H1 (cell line): Measurements from ENCODE around the gene LRRC27. TPM values are rescaled to one million over a fixed set of nuclear protein-coding genes. Genes with fewer than 3 reads are reported as not detected.

Experiments used
- CTCF ChIA-PET: fragments of 300-600 bp; sonication (Branson Sonifier 250); formaldehyde crosslinking; loops from one replicate; lab custom pipeline; 2021; ENCODE audit not compliant: partially characterized antibody; lab: Charles Lee
- POLR2A ChIA-PET: fragments of 300-600 bp; sonication (Branson Sonifier 250); formaldehyde crosslinking; loops from one replicate; lab custom pipeline; 2021; ENCODE audit warnings: inconsistent platforms; ENCODE audit not compliant: partially characterized antibody; lab: Charles Lee
- DNase-seq, 2 experiments: peaks; one replicate each; pipeline versions ENCODE4 v3.0.0 to v3.0.0-alpha.2; 2010 to 2022; ENCODE audit warnings: low spot score in 2 of 2, low read depth in 1 of 2, mixed read lengths in 1 of 2
- FAIRE-seq: peaks from 2 replicates; lab custom pipeline; 2011; peaks lifted over from hg19 to GRCh38; lab: Jason Lieb, UNC
- H2AFZ ChIP-seq: 2 replicates; pipeline ENCODE4 v1.8.1; 2012; ENCODE audit warnings: low read length, inconsistent platforms
- H2AK5ac ChIP-seq: 2 replicates; pipeline ENCODE4 v1.6.1; 2013; ENCODE audit warnings: low read depth, low read length
- H2BK120ac ChIP-seq: replicated peaks from 2 replicates; pipeline ENCODE3; 2013; ENCODE audit warnings: low read depth, low read length, inconsistent platforms
- H2BK12ac ChIP-seq: 2 replicates; pipeline ENCODE4 v1.6.1; 2013; ENCODE audit warnings: low read depth, low read length
- H2BK15ac ChIP-seq: 2 replicates; pipeline ENCODE4 v1.6.1; 2013; ENCODE audit warnings: low read length
- H2BK20ac ChIP-seq: 2 replicates; pipeline ENCODE4 v1.6.1; 2013; ENCODE audit warnings: low read length
- H2BK5ac ChIP-seq: 2 replicates; pipeline ENCODE4 v1.6.1; 2013; ENCODE audit warnings: low read depth, low read length
- H3K14ac ChIP-seq: 2 replicates; pipeline ENCODE4 v1.6.1; 2013; ENCODE audit warnings: inconsistent platforms; ENCODE audit not compliant: insufficient read length
- H3K18ac ChIP-seq: 2 replicates; pipeline ENCODE4 v1.6.1; 2013; ENCODE audit warnings: low read length; ENCODE audit errors: extremely low read depth
- H3K23ac ChIP-seq: 2 replicates; pipeline ENCODE4 v1.6.1; 2013; ENCODE audit warnings: inconsistent platforms; ENCODE audit not compliant: insufficient read length
- H3K23me2 ChIP-seq: 2 replicates; pipeline ENCODE4 v1.6.1; 2013; ENCODE audit warnings: low read depth, low read length
- H3K27ac ChIP-seq: 2 replicates; pipeline ENCODE4 v1.6.1; 2011; ENCODE audit warnings: low read depth, low read length, inconsistent platforms
- H3K27me3 ChIP-seq, 4 experiments: replicated peaks in 1 of 4; 1 replicate in 1 of 4; 2 replicates in 3 of 4; pipeline versions ENCODE4 v1.6.1 to v1.8.1; 2011 to 2013; ENCODE audit warnings: low read length in 3 of 4, mild to moderate bottlenecking in 3 of 4, inconsistent platforms in 2 of 4, mixed read lengths in 2 of 4, moderate library complexity in 1 of 4; ENCODE audit not compliant: control insufficient read depth in 3 of 4, insufficient read depth in 3 of 4; ENCODE audit errors: extremely low read depth in 1 of 4
- H3K36me3 ChIP-seq, 4 experiments: 2 replicates each; pipeline versions ENCODE4 v1.6.1 to v1.8.1; 2011 to 2013; ENCODE audit warnings: mild to moderate bottlenecking in 4 of 4, low read length in 3 of 4, moderate library complexity in 2 of 4, control low read depth in 1 of 4, inconsistent platforms in 1 of 4; ENCODE audit not compliant: insufficient read depth in 4 of 4, control insufficient read depth in 2 of 4
- H3K4ac ChIP-seq: replicated peaks from 2 replicates; pipeline ENCODE3; 2013; ENCODE audit warnings: low read length, low read depth, mixed read lengths, inconsistent platforms; ENCODE audit not compliant: insufficient read length
- H3K4me1 ChIP-seq, 4 experiments: replicated peaks in 1 of 4; 1 replicate in 1 of 4; 2 replicates in 3 of 4; pipeline versions ENCODE4 v1.6.1 to v1.8.1; 2011 to 2013; ENCODE audit warnings: low read length in 3 of 4, inconsistent platforms in 2 of 4, mixed read lengths in 1 of 4; ENCODE audit not compliant: insufficient read depth in 4 of 4, control insufficient read depth in 3 of 4
- H3K4me2 ChIP-seq, 2 experiments: 2 replicates each; pipeline versions ENCODE4 v1.6.1 to v1.8.1; 2011 to 2013; ENCODE audit warnings: low read depth in 2 of 2, low read length in 2 of 2, control low read depth in 1 of 2, inconsistent platforms in 1 of 2, mild to moderate bottlenecking in 1 of 2; ENCODE audit not compliant: insufficient read depth in 1 of 2
- H3K4me3 ChIP-seq, 4 experiments: fragments of 200-600, 300-600 bp in 1 of 4; sonication (generic), shearing (Covaris generic), sonication (Bioruptor Twin) in 1 of 4; 2 replicates each; pipeline versions ENCODE4 v1.5.1 to v1.8.1; 2011 to 2016; ENCODE audit warnings: low read length in 4 of 4, low read depth in 3 of 4, control low read depth in 2 of 4, inconsistent platforms in 2 of 4, mild to moderate bottlenecking in 2 of 4, mixed read lengths in 1 of 4, moderate library complexity in 1 of 4; ENCODE audit not compliant: insufficient read depth in 2 of 4; ENCODE audit errors: extremely low read depth in 1 of 4
- H3K56ac ChIP-seq: replicated peaks from 2 replicates; pipeline ENCODE3; 2013; ENCODE audit warnings: low read depth, mild to moderate bottlenecking, mixed read lengths, low read length, inconsistent platforms; ENCODE audit not compliant: insufficient read length
- H3K79me1 ChIP-seq: 2 replicates; pipeline ENCODE4 v1.6.1; 2013; ENCODE audit warnings: low read depth, low read length, control low read depth
- H3K79me2 ChIP-seq, 2 experiments: 2 replicates each; pipeline versions ENCODE4 v1.6.1 to v1.8.1; 2012 to 2013; ENCODE audit warnings: low read length in 2 of 2, mild to moderate bottlenecking in 2 of 2, inconsistent platforms in 1 of 2; ENCODE audit not compliant: insufficient read depth in 2 of 2, control insufficient read depth in 1 of 2
- H3K9ac ChIP-seq, 4 experiments: replicated peaks in 1 of 4; 1 replicate in 1 of 4; 2 replicates in 3 of 4; pipeline versions ENCODE4 v1.6.1 to v1.8.1; 2011 to 2013; ENCODE audit warnings: low read depth in 3 of 4, low read length in 3 of 4, control low read depth in 2 of 4, mild to moderate bottlenecking in 2 of 4, moderate library complexity in 2 of 4, inconsistent platforms in 1 of 4; ENCODE audit errors: extremely low read depth in 1 of 4
- H3K9me3 ChIP-seq, 2 experiments: 2 replicates each; pipeline versions ENCODE4 v1.6.1 to v1.8.1; 2012 to 2013; ENCODE audit warnings: mild to moderate bottlenecking in 2 of 2, moderate library complexity in 2 of 2, control low read depth in 1 of 2, inconsistent platforms in 1 of 2, low read depth in 1 of 2, low read length in 1 of 2, mixed read lengths in 1 of 2; ENCODE audit not compliant: insufficient read depth in 2 of 2
- H4K20me1 ChIP-seq, 2 experiments: replicated peaks in 1 of 2; 2 replicates each; pipeline versions ENCODE3 to v1.8.1; 2011 to 2013; ENCODE audit warnings: inconsistent platforms in 2 of 2, low read length in 2 of 2, mild to moderate bottlenecking in 1 of 2; ENCODE audit not compliant: insufficient read depth in 2 of 2, control insufficient read depth in 1 of 2
- H4K5ac ChIP-seq: 2 replicates; pipeline ENCODE4 v1.6.1; 2013; ENCODE audit warnings: low read length, low read depth, mixed read lengths, inconsistent platforms; ENCODE audit not compliant: insufficient read length
- H4K8ac ChIP-seq: 2 replicates; pipeline ENCODE4 v1.8.0; 2013; ENCODE audit warnings: mild to moderate bottlenecking, moderate library complexity, low read length, inconsistent platforms; ENCODE audit not compliant: insufficient read depth; ENCODE audit errors: extremely low read depth
- H4K91ac ChIP-seq: replicated peaks from 2 replicates; pipeline ENCODE3; 2013; ENCODE audit warnings: low read length, mixed read lengths, inconsistent platforms; ENCODE audit not compliant: insufficient read length
- ASH2L ChIP-seq: fragments of 200-600, 300-600 bp; sonication (generic); IDR thresholded peaks from one replicate; pipeline ENCODE4 v1.7.1; 2017; ENCODE audit warnings: low read length
- CBX8 ChIP-seq: fragments of 300-800, 300-1000 bp; sonication (generic); IDR thresholded peaks from 2 replicates; pipeline ENCODE4 v1.7.1; 2016; ENCODE audit warnings: low read depth, low read length, borderline replicate concordance
- CHD1 ChIP-seq: IDR thresholded peaks from 2 replicates; pipeline ENCODE4 v1.6.1; 2012; ENCODE audit warnings: low read depth, low read length, improper control_type of control experiment
- CTBP2 ChIP-seq: IDR thresholded peaks from 2 replicates; pipeline ENCODE4 v1.7.0; 2011; ENCODE audit warnings: borderline replicate concordance, mild to moderate bottlenecking, moderate library complexity, mixed read lengths, low read length; ENCODE audit not compliant: insufficient read depth, insufficient read length
- GTF2F1 ChIP-seq: IDR thresholded peaks from 2 replicates; pipeline ENCODE4 v1.6.1; 2012; ENCODE audit warnings: low read depth, low read length, improper control_type of control experiment, borderline replicate concordance
- RBBP5 ChIP-seq: IDR thresholded peaks from 2 replicates; pipeline ENCODE4 v1.7.1; 2012; ENCODE audit warnings: low read depth, mild to moderate bottlenecking, inconsistent platforms, low read length, moderate library complexity, borderline replicate concordance
- RXRA ChIP-seq: IDR thresholded peaks from 2 replicates; pipeline ENCODE4 v1.6.1; 2011; ENCODE audit warnings: low read depth, mild to moderate bottlenecking, low read length, moderate library complexity; ENCODE audit not compliant: insufficient read depth
- SIN3A ChIP-seq, 2 experiments: IDR thresholded peaks in 1 of 2; conservative IDR thresholded peaks in 1 of 2; 2 replicates each; pipeline ENCODE4 v1.6.1; 2011 to 2012; ENCODE audit warnings: low read length in 2 of 2, improper control_type of control experiment in 1 of 2, low read depth in 1 of 2, mild to moderate bottlenecking in 1 of 2
- SIX5 ChIP-seq: IDR thresholded peaks from 2 replicates; pipeline ENCODE4 v1.6.1; 2011; ENCODE audit warnings: mild to moderate bottlenecking, low read depth, low read length
- SRF ChIP-seq: IDR thresholded peaks from 2 replicates; pipeline ENCODE4 v1.6.1; 2011; ENCODE audit warnings: mild to moderate bottlenecking, low read depth, low read length, moderate library complexity
- TAF7 ChIP-seq: optimal IDR thresholded peaks from 2 replicates; pipeline ENCODE3; 2011; ENCODE audit warnings: low read depth, mild to moderate bottlenecking, inconsistent platforms, low read length, moderate library complexity, borderline replicate concordance
- WGBS, 2 experiments: shearing (Covaris generic) in 1 of 2; methylation state at CpG; one replicate each; pipeline versions ENCODE4 v1.1.6 to v1.1.7; 2013 to 2015; ENCODE audit warnings: low lambda C conversion rate in 2 of 2, mixed read lengths in 2 of 2, inconsistent platforms in 1 of 2, low coverage in 1 of 2, missing lambda C conversion rate in 1 of 2; ENCODE audit not compliant: insufficient replicate concordance in 2 of 2, insufficient coverage in 1 of 2, insufficient read length in 1 of 2; ENCODE audit errors: extremely low coverage in 1 of 2, missing lambda C conversion rate in 1 of 2; 5-methylcytosine and 5-hydroxymethylcytosine counted together
- polyA plus RNA-seq, 7 experiments: library from polyadenylated mRNA; depleted of rRNA in 3 of 7; stranded (reverse) in 5 of 7; unstranded in 2 of 7; fragments of >200 nt in 5 of 7; fragments of 200-250 nt in 2 of 7; gene quantifications; 1 replicate in 5 of 7; 2 replicates in 1 of 7; 4 replicates in 1 of 7; pipeline versions ENCODE4 v1.2.1 to v1.2.3, GENCODE V29; 2011 to 2013; ENCODE audit warnings: missing spikeins in 2 of 7, mixed read lengths in 2 of 7
- total RNA-seq: library from RNA; stranded (reverse); fragmentation: NEBNext Ultra II Directional; extraction: Animal tissue kit (Norgen Biotek cat#: 25700); gene quantifications from 2 replicates; pipeline ENCODE4 v1.2.1, GENCODE V29; 2021

The LRRC27 gene
- total and polyA plus RNA-seq, 2 of the 8 experiments (the other 6 are each of a cell fraction or from before 2014, with no cell fraction given) = 1.2 to 3.8 TPM

DNA sequence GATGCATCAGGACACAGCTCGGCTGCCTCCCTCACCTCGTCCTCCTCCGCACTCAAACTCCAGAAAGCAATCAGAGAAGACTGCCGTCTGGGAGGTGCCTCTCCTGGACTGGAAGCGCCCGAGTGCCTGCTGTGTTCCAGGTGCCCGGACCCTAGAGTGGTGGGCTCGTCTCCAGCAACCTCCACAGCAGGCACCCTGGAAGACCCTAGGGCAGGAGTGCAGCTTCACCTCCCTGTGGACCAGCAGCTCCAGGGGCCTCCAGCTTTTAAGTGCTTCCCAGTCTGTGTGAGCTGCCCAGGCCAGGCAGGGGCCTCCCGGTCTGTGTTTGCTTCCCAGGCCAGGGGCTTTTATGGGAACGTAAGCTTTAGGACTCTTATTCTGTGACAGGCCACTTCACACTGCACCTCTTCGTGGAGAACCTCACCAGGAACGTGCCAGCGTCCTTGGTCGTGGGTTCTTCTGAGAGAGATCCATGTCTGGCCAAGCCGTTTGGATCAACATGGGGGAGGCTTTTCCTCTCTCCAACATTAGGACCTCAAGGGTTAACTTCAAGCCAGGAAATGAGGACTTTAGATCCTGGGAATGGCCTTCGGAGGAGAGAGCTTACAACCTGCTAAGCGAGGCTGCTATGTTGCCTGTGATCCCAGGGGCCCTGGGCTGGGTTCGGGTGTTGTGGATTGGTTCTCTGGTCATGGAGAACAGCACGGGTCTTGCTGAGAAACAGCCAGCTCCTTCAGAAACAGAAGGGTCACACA is 59.1 kb downstream of the LRRC27 start:
- CTCF ChIA-PET = interaction anchor here (0.9 to 2.9 kb wide), 8 partner anchors 8 to 68 kb away, joined by 3 to 8 read pairs (median 4); no protein-coding TSS in a partner anchor

More for the DNA sequence above, 59.1 kb downstream of the LRRC27 start:
- no peak overlapping the region for H3K4me3 ChIP-seq
- no peak overlapping the region for H2BK5ac ChIP-seq
- 87% methylated on average over 18 of the region's 19 CpGs; no CpG with 5 or more reads in 1 of the 2 experiments for WGBS, 2 experiments
- H3K23me2 ChIP-seq = peaks cover 8% of the 10 kb centered on the region; the same call in 1 of the 2 replicates
- H2BK15ac ChIP-seq = no peak overlapping the region
- H2BK12ac ChIP-seq = no peak overlapping the region
- no peaks in the 10 kb centered on the region for H3K79me2 ChIP-seq
- no peak overlapping the region for H3K4ac ChIP-seq
- H3K27ac ChIP-seq = no peak overlapping the region; the same call in 1 of the 2 replicates
- no peak overlapping the region; the same call in 1 of the 2 replicates for H2AK5ac ChIP-seq
- H3K79me1 ChIP-seq = no peaks in the 10 kb centered on the region
- TF ChIP-seq RBBP5 (no peak), SIN3A (conservative IDR thresholded peaks at IDR 0.05 in 1 of 2, IDR thresholded peaks at IDR 0.05 in 1 of 2; ENCODE audit: low read depth in 1 of 2, low read length in 2 of 2) (no peak), RXRA (no peak), SRF (no peak), CHD1 (no peak), ASH2L (no peak), SIX5 (no peak), CBX8 (no peak), TAF7 (no peak), GTF2F1 (no peak), CTBP2 (no peak)
- no peak overlapping the region; the same call in 1 of the 2 replicates for H3K18ac ChIP-seq
- H4K5ac ChIP-seq = no peak overlapping the region
- FAIRE-seq (no peak), DNase-seq (no peak)
- H3K36me3 ChIP-seq = no peaks in the 10 kb centered on the region
- H3K9me3 ChIP-seq = no peaks in the 10 kb centered on the region
- POLR2A ChIA-PET = interaction anchor here (0.9 to 1.0 kb wide), 2 partner anchors 12 to 27 kb away, joined by 4 read pairs; no protein-coding TSS in a partner anchor
- H3K27me3 ChIP-seq = no peaks in the 10 kb centered on the region
- no peak overlapping the region for H3K23ac ChIP-seq
- H3K4me1 ChIP-seq = peaks cover 0 to 18% (median 13%) of the 10 kb centered on the region in 4 experiments; a peak in 6 of 7 replicates
- no peak overlapping the region for H3K14ac ChIP-seq
- H2AFZ ChIP-seq = no peak overlapping the region
- peak overlapping the region; percentile 48; the same call in 1 of the 2 replicates for H2BK20ac ChIP-seq
- no peak overlapping the region for H2BK120ac ChIP-seq
- H4K91ac ChIP-seq = no peak overlapping the region
- H3K4me2 ChIP-seq = no peak overlapping the region
- peak overlapping the region; percentile 51; the same call in 1 of the 2 replicates for H4K8ac ChIP-seq
- H4K20me1 ChIP-seq = peaks cover 0 to 7% of the 10 kb centered on the region in 2 experiments
- H3K56ac ChIP-seq = no peak overlapping the region
- no peak overlapping the region for H3K9ac ChIP-seq
